Skeletal muscle satellite cell (primary cell): ENCODE measurements around the gene PNLDC1.
"Not testable (repeated sequence)": the region's sequence is repeated elsewhere in the genome, so short reads cannot be mapped to it uniquely, and the experiment has no call there.

ENCODE experiments used
- H3K27me3 ChIP-seq: 2 replicates; pipeline ENCODE4 v1.7.0; 2013; ENCODE audit warnings: low read length; ENCODE audit not compliant: control insufficient read depth, insufficient read depth
- H3K36me3 ChIP-seq: 2 replicates; pipeline ENCODE4 v1.7.0; 2013; ENCODE audit warnings: mild to moderate bottlenecking, control low read depth, low read length; ENCODE audit not compliant: insufficient read depth
- H3K4me1 ChIP-seq: 2 replicates; pipeline ENCODE4 v1.7.0; 2013; ENCODE audit warnings: low read length; ENCODE audit not compliant: control insufficient read depth, insufficient read depth
- H3K4me2 ChIP-seq: 2 replicates; pipeline ENCODE4 v1.7.0; 2013; ENCODE audit warnings: mild to moderate bottlenecking, low read length
- H3K4me3 ChIP-seq: 2 replicates; pipeline ENCODE4 v1.7.0; 2013; ENCODE audit warnings: low read length
- H3K9ac ChIP-seq: 2 replicates; pipeline ENCODE4 v1.7.0; 2013; ENCODE audit warnings: mild to moderate bottlenecking, low read depth, low read length, moderate library complexity
- H3K9me3 ChIP-seq: replicated peaks from 2 replicates; pipeline ENCODE4 v1.7.0; 2013; ENCODE audit warnings: mild to moderate bottlenecking, control low read depth, low read length

PNLDC1 gene

DNA sequence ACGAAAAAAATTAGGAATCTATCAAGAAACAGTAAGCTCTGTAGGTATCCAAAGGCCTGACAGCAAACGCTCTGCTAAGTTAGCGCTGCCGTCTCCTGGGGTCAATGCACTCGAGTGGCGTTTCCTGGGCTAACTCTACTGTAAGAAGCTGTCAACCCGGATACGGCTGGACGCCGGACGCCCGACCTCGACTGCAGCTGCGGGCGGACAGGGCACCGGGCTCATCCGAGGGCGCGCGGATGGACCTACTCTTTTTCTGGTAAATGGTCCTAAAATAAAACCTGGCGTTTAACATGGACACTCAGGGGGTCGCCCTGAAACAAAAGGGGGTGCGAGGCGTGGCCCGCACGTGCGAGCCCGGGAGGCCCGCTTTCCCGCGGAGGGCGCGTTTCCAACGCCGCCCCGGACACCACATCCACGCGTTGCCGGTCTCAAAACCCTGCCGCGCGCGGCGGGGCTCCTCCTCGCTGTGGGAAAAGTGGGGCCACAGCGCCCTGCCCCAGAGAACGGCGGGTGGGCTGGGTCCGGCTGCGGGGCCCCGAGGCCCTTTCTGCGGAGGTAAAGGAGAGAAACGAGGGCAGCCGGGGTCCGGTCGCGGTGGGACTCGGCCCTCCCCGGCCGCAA lies 11.2 kb upstream of the PNLDC1 start:
- H3K4me3 ChIP-seq, result peak overlapping the region; percentile 93
- H3K9me3 ChIP-seq, result no peaks in the 10 kb centered on the region
- H3K4me2 ChIP-seq, result peak overlapping the region; percentile 92
- peaks cover 34% of the 10 kb centered on the region for H3K4me1 ChIP-seq
- peak overlapping the region; percentile 96 for H3K9ac ChIP-seq
- peaks cover 34% of the 10 kb centered on the region for H3K36me3 ChIP-seq
- H3K27me3 ChIP-seq, result no peaks in the 10 kb centered on the region

DNA sequence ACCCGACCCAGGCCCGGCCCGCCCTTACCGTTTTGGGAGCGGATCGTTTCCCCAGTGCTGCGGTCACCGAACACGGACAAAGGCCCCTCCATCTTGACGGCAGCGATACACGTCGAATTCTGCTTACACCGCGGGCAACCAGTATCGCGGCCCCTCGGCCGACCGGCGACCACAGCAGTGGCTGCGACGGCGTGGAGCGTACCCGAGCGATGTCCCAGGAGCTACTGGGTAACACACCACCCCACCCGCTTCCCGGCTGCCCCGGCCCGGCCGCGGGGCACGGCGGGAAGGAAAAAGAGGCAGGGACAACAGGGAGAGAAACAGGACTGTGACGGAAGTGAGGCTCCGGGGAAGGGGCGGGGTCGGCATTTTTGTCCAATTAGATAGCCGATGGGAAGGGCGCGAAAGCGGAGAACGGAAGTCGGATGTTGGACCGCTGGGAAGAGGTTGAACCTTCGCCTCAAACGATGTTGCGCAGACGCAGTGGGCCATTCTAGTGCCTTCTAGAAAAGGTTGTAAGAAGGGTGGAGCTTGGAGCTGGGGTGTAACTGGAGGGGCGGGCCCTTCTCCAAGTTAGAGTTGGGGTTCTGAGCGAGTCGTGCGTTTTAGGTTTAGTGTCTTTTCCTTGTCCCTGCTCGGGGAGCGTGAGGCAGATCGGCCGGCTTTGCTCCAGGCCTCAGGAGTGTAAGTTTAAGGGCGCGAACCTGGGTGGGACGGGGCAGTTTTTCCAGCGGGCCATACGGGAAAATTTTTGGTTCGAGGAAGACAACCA lies 10.5 kb upstream of the PNLDC1 start, which contains the start of gene TCP1:
Gene TCP1 (minus strand): TSS at position 226 of the 772 bp plus-strand sequence. CDS start 134 bp downstream, at position 92.
- H3K27me3 ChIP-seq, result no peaks in the 10 kb centered on the region
- no peaks in the 10 kb centered on the region for H3K9me3 ChIP-seq
- peaks cover 34% of the 10 kb centered on the region for H3K4me1 ChIP-seq
- H3K9ac ChIP-seq, result peak within 1 kb of the TSS; percentile 96
- peaks cover 36% of the 10 kb centered on the region for H3K36me3 ChIP-seq
- peak within 1 kb of the TSS; percentile 92 for H3K4me2 ChIP-seq
- peak within 1 kb of the TSS; percentile 93 for H3K4me3 ChIP-seq

DNA sequence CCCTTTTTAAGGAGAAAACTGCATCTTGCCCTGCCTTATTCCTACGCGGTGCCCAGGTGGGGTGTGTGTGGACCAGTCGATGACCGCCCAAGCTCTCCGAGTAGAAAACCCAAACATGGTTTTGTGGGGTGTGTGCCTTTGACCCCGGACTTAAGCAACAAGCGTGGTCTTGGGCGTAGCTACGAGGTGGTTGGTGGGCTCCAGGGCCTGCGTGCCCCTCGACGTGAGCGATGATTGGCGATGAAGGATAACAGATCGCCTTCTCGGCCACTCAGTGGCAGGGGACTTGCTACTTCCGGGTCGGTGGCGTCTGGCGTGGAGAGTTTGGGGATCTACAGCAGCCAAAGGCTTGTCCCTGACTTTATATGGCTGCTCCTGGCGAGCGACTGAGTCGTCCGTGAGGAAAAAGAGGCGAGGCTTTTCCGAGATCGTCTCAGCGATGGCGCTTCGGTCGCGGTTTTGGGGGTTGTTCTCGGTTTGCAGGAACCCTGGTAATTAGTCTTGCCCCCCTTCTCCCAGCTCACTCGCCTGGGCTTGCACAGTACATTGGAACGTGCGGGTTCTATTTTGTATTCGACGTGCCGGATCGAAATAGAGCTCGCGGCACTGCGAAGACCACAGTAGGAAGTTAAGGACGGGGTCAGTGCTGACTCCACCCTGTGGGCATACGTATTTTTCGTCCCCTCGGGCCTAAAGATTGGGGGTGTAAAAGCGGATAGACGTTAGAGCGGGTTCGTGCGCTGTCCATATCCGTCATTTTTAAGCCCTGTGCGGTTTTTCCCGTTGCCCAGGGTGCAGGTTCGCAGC lies 9.7 kb upstream of the PNLDC1 start, which contains the start of gene MRPL18:
Gene MRPL18 (plus strand): TSS at position 319 of the 807 bp plus-strand sequence. CDS start 121 bp downstream, at position 440.
- H3K9ac ChIP-seq, result peak within 1 kb of the TSS; percentile 96
- no peaks in the 10 kb centered on the region for H3K27me3 ChIP-seq
- H3K4me3 ChIP-seq, result peak within 1 kb of the TSS; percentile 93
- H3K36me3 ChIP-seq, result peaks cover 28% of the 10 kb centered on the region
- H3K4me1 ChIP-seq, result peaks cover 34% of the 10 kb centered on the region
- H3K4me2 ChIP-seq, result peak within 1 kb of the TSS; percentile 92
- H3K9me3 ChIP-seq, result no peaks in the 10 kb centered on the region

DNA sequence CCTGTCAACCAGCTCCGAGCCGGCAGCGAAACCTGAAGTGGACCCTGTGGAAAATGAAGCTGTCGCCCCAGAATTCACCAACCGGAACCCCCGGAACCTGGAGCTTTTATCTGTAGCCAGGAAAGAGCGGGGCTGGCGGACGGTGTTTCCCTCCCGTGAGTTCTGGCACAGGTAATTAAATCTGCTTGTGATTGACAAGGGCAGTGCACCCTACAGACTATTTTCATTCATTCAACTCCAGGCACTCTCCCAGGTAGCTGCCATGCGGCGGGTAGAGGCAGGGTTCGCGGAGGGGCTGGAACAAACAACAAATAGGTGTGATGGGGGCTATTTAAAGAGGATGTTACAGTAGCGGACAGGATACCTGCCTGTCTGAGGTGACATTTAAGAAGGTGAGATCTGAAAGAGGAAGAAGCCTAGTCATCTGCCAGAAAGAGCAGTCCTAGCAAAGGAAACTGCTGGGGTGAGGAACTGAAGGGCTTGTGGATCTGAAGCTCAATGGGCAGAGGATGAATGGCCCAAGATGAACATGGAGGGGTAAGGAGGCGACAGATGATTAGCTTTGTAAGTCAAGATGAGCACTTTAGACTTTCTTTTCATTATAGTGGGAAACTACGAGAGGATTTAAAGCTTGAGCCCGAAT lies 9.0 kb upstream of the PNLDC1 start:
- Histone ChIP-seq H3K4me2 (peak overlapping the region; percentile 91), H3K9ac (peak overlapping the region; percentile 88), H3K9me3 (no peaks in the 10 kb centered on the region), H3K4me1 (peaks cover 33% of the 10 kb centered on the region), H3K36me3 (peaks cover 22% of the 10 kb centered on the region), H3K27me3 (no peaks in the 10 kb centered on the region), H3K4me3 (peak overlapping the region; percentile 81)

DNA sequence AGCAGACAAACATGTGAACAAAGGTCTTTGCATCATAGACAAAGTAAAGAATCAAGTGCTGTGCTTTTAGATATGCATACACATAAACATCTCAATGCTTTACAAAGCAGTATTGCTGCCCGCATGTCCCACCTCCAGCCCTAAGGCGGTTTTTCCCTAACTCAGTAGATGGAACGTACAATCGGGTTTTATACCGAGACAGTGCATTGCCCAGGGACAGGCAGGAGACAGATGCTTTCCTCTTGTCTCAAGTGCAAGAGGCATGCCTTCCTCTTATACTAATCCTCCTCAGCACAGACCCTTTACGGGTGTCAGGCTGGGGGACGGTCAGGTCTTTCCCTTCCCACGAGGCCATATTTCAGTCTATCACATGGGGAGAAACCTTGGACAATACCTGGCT lies 5.1 kb upstream of the PNLDC1 start:
- H3K9me3 ChIP-seq, H3K9ac ChIP-seq, H3K4me3 ChIP-seq, H3K4me2 ChIP-seq, H3K27me3 ChIP-seq: not testable (repeated sequence)
- peaks cover 20% of the 10 kb centered on the region for H3K4me1 ChIP-seq
- peaks cover 38% of the 10 kb centered on the region for H3K36me3 ChIP-seq

DNA sequence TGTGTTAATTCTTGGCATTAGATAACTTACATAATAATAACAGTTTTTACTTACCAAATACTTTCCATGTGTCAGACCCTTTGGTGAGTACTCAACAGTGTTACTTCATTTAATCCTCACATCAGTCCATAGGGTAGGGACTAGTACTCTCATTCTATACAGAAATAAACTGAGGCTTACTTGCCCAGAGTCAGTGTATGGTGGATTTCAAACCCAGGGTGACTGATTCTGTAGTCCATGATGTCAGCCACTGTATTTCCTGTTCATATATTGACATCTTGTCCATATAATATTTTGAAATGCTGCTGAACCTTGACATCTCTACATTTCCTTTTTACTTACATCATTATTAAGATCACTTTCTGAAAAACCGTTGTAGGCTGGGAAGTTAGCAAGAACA lies 2.5 kb upstream of the PNLDC1 start:
- Histone ChIP-seq H3K36me3 (peaks cover 38% of the 10 kb centered on the region), H3K27me3 (no peaks in the 10 kb centered on the region), H3K4me1 (peaks cover 5% of the 10 kb centered on the region), H3K4me3 (no peak overlapping the region), H3K4me2 (no peak overlapping the region), H3K9me3 (no peaks in the 10 kb centered on the region), H3K9ac (no peak overlapping the region)

DNA sequence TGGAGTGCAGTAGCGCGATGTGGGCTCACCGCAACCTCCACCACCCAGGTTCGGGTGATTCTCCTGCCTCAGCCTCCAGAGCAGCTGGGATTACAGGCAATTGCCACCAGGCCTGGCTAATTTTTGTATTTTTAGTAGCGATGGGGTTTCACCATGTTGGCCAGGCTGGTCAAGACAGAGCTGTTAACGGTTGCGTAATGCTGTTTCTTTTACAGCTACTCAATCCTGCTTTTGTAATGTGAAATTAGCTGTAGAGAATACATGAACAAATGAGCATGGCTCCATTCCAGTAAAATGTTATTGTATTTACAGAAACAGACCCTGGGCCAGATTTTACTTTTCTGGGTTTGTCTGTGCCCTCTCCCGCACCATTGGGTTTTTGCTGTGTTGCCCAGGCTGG lies 1.9 kb downstream of the PNLDC1 start:
- H3K9ac ChIP-seq, result no peak overlapping the region
- H3K4me1 ChIP-seq, result no peaks in the 10 kb centered on the region
- H3K9me3 ChIP-seq, result no peaks in the 10 kb centered on the region
- H3K36me3 ChIP-seq, result peaks cover 21% of the 10 kb centered on the region
- H3K4me3 ChIP-seq, result no peak overlapping the region
- no peak overlapping the region for H3K4me2 ChIP-seq
- H3K27me3 ChIP-seq, result no peaks in the 10 kb centered on the region

DNA sequence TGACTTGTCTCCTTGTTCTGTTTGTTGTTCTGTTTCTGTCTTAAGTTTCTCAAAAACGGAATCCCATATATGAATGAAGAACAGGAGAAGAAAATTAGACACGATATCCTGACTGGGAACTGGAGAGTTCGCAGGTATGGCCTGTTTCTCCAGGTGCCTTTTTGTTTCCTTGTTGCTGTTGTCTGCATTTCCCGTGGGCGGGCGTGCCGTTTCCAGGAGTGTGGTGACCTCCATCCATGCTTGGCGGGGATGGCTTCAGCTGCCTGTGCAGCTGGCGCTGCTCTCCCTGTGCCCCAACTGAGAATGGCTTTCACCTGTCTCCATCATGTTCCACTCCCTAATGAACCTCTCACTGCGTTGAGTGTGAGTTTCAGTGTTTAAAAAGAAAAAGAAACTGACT lies 4.4 kb downstream of the PNLDC1 start:
- Histone ChIP-seq H3K27me3 (no peaks in the 10 kb centered on the region), H3K4me3 (no peak overlapping the region), H3K4me2 (no peak overlapping the region), H3K36me3 (no peaks in the 10 kb centered on the region), H3K9me3 (no peaks in the 10 kb centered on the region), H3K4me1 (no peaks in the 10 kb centered on the region), H3K9ac (no peak overlapping the region)

DNA sequence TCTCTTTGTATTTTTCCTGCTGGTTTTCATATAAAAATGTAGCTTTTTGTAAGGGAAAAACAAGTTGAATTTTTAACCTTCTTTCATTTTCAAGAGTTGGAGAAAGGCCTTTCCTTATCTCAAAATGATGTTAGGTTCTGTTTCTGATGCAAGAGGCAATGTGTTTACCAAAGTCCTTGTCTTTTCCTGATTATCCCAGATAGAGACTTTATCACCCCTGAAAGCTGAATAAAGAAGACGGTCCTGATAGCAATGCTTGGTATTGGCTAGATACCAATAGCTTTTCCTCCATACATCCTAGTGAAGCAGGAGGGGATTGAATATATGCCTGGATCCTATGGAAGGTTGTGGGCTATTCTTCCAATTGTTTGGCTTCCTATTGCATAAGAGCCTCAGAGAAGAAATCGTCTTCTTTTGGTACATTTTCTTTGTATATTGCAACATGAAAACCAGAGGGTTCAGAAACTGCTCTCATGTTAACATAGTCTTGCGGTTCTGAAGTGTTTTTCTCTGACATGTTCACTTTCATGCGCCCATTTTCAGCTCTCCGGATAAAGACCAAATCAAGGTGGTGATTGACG lies 5.5 kb downstream of the PNLDC1 start:
- Histone ChIP-seq H3K4me1 (no peaks in the 10 kb centered on the region), H3K27me3 (no peaks in the 10 kb centered on the region), H3K36me3 (no peaks in the 10 kb centered on the region), H3K4me2 (no peak overlapping the region), H3K4me3 (no peak overlapping the region), H3K9ac (no peak overlapping the region), H3K9me3 (no peaks in the 10 kb centered on the region)

DNA sequence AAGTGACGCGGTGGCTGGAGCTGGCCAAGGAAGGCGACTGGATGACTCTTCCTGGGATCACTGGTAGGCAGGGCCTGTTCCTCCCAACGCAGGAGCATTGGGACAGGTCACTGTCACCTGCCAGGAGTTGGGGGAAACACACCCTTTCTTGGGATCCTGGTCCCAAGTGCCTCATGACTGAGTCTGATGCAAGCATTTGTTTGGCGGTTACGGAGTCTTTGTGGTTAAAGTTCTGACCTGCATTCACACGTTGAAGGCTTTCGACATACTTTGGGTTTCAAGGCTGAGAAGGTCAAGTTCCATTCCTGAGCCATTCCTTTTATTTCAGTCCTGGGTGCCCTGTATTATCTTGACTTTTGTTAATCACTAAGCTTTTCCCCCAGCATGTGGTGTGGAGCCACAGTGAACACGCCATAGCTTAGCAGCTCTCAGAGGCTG lies 6.0 kb downstream of the PNLDC1 start:
- H3K4me2 ChIP-seq, result no peak overlapping the region
- H3K9ac ChIP-seq, result no peak overlapping the region
- H3K27me3 ChIP-seq, result no peaks in the 10 kb centered on the region

More for the DNA sequence above, 6.0 kb downstream of the PNLDC1 start:
- Histone ChIP-seq H3K9me3 (no peaks in the 10 kb centered on the region), H3K4me1 (no peaks in the 10 kb centered on the region), H3K4me3 (no peak overlapping the region), H3K36me3 (no peaks in the 10 kb centered on the region)
